HG03565 (cell line): Measurements from ENCODE around the gene C2orf49.

Source experiments
- ATAC-seq: cut with Tn5 transposase; IDR thresholded peaks from one replicate; pipeline ENCODE4 v1.9.1; 2021; ENCODE audit warnings: mild to moderate bottlenecking, moderate library complexity; ENCODE audit not compliant: unreplicated experiment

The C2orf49 gene

GRCh38 chr2:105398336-105399206 is 61.2 kb downstream of the C2orf49 start, which contains the start of gene FHL2:
FHL2 (minus strand) TSS chr2:105399051; CDS start chr2:105386516, 12,535 bp downstream.
- peak; percentile 91 for ATAC-seq
